Measurements from ENCODE around the gene TMIGD3.

- TF ChIP-seq CTCF (IDR thresholded peaks at IDR 0.05; ENCODE audit: low read depth, low read length) (no peak), POLR2A (IDR thresholded peaks at IDR 0.05; ENCODE audit: extremely low read depth, insufficient read length) (no peak), MAX (IDR thresholded peaks at IDR 0.05; ENCODE audit: low read depth, low read length) (no peak), MYC (IDR thresholded peaks at IDR 0.05; ENCODE audit: low read depth, low read length) (no peak)
Measured at GRCh38 chr1:111453706-111454105, 49.7 kb downstream of the TMIGD3 start.

Data from NB4 (cell line).